Stimulated activated CD4-positive, alpha-beta T cell treated with anti-CD3 and anti-CD28 coated beads, Interleukin-1b, Interleukin-23, amount 100 ng/mL, for 1 hour (primary cell): ENCODE measurements around the gene PLIN4.

Source experiments
- DNase-seq, 2 donors: peaks; one replicate each; pipeline ENCODE4 v3.0.0-alpha.2; 2020; ENCODE audit warnings: low read depth in 2 of 2

Gene PLIN4

DNA sequence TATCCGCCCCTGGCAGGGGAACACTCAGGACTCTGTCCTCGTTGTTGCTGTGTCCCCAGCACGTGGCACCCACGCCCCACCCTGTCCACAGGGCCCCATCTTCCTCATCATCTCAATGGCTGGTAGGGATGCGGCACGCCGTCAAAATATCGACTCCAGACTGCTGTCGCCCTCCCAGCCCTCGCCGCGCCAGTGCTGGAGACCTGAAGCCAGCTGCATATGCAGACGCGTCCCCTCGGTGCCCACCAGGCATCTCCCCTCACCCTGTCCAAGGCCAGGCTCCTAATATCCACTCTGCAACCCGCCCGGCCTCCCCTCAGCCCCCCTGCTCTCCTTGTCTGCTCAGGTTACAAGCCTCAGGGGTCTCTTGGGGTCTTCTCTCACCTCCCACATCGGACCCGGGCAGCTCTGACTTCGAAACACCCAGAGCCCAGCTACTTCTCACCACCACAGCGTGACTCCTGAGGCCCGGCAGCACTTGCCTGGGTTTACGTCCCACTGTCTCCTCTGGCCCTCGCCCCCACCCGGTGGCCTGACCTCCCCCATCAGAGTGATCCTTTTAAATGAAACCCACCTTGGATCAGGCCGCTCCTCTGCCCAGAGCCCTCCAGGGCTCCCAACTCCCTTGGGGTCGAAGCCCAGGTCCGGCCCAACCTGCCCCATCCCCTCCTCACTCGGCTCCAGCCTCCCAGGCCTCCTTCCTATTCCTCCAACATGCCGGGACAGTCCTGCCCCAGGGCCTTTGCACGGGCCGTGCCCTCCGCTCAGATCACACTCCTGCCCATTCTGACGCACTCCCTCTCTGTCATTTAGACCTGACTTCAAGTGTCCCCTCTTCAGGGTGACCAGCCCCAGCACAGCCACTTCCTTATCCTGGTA is 12.5 kb downstream of the PLIN4 start:
- no peak for DNase-seq

- DNase-seq: no peak
Measured at GRCh38 chr19:4504891-4505569, 13.3 kb downstream of the PLIN4 start.

DNA sequence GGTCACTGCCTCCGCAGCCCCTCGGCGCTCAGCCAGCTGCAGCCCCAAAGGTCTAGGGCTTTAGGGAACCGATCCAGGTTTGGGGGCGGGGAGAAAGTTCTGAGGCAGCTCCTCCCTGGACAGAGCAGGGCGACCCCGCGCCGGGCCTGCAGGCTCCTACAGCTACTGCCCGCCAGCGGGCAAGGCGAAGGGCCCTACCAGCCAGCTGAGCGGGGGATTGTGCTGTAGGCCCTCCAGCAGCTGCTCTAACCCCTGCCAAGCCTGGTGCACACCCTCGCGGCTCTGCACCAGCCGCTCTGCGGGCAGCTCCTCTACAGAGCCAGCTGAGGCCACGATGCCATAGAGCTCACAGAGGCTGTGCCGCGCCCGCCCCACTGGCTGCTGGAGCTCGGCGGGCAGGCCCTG is 14.0 kb downstream of the PLIN4 start:
- no peak for DNase-seq

DNA sequence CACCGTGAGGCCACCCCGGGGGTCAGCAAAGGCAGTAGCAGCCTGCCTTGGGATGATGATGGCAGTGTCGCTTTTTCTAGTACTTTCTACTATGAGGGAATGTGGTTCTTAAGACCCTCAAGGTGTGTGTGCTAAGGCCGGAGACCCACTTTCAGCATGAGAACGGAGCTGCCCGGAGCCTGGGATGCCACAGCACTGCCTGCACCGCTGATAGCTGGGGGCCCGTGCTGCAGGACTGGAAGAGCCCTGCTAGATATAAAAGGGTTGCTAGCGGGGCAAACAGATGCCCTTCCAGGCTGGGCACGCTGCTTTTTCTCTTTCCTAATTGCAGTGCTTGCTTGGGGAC is 14.5 kb downstream of the PLIN4 start:
- DNase-seq: no peak

DNA sequence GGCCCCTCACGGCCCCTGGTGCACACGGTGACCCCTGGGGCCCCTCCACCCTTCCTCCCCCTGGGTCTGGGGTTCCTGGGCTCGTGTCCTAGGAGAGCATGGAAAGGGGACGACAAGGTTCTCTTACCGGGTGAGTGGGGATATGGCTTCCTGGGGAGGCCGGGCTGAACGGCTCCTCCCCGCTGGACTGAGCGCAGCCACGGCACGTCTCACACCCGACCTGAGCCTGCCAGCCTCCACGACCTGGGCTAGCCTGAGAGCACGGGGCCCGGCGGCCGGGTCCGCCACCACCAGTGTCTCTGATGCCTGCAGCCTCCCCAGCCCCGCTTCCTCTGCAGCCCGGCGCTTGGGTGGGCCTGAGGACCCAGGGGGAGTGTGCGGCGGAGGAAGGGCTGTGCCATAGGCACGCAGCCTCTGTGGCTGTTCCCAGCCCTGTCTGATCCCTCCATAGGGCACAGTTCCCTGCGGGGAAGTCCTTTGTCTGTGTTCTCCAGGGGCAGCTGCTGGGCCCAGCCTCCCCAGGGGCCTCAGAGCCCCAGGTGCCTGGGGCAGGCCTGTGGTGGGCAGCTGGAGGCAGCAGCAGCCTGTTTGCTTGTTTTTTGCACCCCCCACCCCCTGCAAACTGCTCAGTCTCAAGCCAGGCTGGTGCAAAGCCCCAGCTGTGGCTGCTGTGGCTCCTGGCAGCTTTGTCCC is 15.0 kb downstream of the PLIN4 start:
- no peak for DNase-seq

DNA sequence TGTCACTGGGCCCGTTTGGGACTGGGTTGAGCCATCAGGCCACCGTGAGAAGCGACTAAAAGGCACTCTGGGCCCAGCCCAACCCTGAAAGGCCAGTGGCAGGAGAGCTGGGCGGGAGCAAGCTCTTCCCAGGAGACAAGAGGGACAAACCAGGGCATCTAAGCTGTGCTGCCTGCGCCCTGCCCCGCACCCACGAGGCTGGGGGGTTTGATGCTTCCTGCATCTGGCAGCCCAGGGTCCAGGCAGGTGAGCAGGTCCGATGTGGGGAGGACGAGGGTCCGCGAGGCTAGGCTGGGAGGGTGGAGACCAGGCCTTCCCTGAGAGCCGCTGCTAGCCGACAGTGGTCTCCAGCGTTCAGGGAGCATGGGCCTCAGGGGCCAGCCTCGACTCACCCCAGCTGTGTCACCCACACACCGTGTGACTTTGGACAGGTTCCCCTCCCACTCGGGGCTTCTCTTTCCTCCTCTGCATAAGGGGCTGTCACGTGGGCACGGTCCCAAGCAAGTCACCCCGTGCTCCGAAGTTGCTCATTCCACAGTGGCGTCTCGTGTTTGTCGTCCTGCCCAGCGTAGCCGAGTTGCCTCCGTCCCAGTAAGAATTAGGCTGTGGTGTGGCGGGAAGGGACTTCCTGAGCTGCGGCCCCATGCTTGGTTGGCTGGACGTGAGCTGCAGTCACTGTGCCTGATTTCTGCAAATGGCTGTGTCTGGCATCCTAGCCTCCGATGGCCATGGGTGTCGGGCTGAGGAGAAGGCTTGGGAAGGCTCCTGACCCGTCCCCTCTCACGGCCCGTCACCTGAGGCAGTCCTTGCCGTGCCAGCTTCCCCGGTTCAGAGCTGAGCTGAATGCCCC is 15.8 kb downstream of the PLIN4 start:
- no peak for DNase-seq

- no peak for DNase-seq
Measured at GRCh38 chr19:4501691-4502090, 16.6 kb downstream of the PLIN4 start.

DNA sequence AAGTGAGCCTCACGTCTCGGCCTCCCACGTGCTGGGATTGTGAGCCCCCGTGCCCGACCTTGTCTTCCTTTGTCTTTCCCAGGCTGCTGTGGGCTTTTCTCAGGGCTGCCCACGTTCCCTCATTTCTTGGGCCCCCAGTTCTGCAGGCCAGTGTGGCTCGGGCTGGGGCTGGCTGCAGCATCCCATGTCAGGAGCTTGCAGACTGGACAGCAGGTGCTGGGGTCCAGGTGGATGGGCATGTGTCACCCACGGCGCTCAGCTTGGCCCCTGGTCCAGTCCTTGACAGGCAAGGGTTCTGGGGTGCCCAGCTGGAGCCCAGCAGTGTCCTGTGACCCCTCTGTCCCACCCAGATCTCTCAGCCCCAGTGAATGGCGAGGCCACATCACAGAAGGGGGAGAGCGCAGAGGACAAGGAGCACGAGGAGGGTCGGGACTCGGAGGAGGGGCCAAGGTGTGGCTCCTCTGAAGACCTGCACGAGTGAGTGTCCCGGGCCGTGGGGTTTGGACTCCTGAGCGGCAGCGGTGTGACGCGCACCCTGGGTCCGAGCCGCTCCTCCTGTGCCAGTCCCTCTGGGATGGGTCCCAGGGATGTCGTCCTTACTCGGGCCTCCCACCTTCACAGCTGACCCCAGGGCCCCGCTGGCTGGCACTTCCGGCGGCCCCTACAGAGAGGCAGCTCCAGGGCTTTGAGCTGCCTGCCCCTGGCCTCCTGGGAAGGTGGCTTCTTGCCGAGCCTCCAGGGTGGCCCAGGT is 17.3 kb downstream of the PLIN4 start:
- DNase-seq: no peak

DNA sequence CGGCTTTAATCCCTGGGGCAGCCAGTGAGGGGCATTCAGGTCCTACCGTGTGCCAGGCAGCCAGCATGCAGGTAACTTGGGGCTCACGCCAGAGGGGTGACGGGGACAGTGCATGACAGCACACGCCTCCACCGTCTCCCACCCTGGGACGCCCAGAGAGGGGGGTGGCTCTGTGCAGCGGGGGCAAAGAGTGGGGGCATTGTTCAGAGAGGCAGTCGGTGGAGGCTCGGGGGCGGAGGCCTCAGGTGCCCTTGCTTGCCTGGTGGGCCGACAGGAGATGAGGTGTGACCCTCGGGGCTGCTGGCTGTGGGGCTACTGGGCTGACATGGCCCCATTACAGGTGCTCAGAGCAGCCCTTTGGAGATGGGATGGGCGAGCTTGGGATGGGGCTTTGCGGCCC is 18.4 kb downstream of the PLIN4 start:
- DNase-seq: no peak

DNA sequence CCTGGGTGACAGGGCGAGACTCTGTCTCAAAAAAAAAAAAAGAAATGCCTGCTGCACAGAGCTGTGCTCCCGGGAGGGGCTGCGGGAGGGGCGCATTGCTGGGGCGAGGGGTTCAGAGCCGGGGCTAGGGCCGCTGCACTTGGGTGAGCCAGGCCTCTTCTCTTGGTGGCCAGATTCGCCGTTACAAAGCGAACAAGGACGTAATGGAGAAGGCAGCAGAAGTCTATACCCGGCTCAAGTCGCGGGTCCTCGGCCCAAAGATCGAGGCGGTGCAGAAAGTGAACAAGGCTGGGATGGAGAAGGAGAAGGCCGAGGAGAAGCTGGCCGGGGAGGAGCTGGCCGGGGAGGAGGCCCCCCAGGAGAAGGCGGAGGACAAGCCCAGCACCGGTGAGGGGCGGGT is 19.0 kb downstream of the PLIN4 start:
- DNase-seq: no peak

DNA sequence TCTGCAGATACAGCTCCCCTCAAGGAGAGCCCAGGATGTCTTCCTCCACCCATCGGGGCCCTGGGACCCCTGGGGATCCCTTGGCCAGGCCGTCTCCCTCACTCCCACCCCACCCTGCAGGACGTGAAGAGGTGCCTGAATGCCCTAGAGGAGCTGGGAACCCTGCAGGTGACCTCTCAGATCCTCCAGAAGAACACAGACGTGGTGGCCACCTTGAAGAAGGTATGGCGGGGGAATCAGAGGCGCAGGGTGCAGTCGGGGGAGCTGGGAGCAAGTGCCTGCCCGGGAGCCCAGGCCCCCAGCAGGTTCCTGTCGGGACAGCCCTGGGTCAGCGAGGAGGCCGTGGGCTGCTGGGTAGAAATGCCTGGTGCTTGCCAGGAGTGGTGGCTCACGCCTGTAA is 19.6 kb downstream of the PLIN4 start:
- DNase-seq: no peak

- no peak for DNase-seq
Measured at GRCh38 chr19:4497770-4498389, 20.4 kb downstream of the PLIN4 start.

GRCh38 chr19:4496304-4496703 is 22.0 kb downstream of the PLIN4 start:
- DNase-seq: no peak

DNA sequence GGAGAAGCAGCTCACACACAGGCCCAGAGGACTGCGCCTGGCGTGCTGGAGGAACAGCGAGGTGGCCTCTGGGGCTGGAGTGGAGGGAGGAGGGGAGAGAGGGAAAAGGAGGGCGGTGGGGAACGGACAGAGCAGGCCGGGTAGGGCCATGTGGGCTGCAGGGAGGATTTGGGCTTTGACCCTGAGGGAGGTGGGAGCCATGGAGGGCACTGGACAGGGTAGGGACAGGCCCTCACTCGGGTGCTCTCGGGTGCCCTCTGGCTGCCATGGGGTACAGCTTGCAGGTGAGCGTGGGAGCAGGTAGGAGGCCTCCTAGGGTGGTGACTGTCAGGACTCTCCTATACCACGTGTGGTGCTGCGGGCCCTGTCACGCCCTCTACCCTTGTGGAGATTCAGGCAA is 22.8 kb downstream of the PLIN4 start:
- no peak for DNase-seq

GRCh38 chr19:4494691-4495064 is 23.6 kb downstream of the PLIN4 start:
- no peak for DNase-seq

GRCh38 chr19:4493929-4494690 is 24.2 kb downstream of the PLIN4 start:
- no peak for DNase-seq

GRCh38 chr19:4493104-4493928 is 25.0 kb downstream of the PLIN4 start:
- DNase-seq: no peak

DNA sequence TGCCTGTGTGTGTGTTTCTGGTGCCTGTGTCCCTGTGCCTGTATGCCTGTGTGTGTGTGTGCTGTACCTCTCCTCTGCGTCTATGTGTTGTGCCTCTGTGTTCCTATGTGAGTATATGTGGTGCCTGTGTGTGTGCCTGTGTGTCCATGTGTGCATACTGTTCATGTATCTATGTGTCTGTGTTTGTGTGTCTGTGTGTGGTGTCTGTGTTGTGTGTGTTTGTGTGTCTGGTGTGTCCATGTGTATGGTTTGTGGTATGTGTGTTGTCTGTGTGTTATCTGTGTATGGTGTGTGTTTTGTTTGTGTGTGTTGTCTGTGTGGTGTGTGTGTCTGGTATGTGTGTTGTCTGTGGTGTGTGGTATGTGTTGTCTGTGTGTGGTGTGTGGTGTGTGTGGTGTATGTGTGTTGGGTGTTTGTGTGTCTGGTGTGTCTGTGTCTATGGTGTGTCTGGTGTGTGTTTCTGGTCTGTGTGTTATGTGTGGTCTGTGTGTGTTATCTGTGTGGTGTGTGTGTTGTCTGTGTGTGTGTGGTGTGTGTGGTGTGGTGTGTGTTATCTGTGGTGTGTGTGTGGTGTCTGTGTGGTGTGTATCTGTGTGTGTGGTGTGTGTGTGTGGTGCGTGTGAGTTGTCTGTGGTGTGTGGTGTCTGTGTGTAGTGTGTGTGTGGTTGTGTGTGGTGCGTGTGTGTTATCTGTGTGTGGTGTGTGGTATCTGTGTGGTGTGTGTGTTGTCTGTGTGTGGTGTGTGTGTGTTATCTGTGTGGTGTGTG is 25.8 kb downstream of the PLIN4 start:
- no peak for DNase-seq
